ENCODE results near the gene ZNF222. TPM values are rescaled to one million over a fixed set of nuclear protein-coding genes. Genes with fewer than 3 reads are reported as not detected.
A peak's percentile ranks its signal among the peaks of the same experiment; 100 is the strongest.

ZNF222 gene
- total RNA-seq, 4 donors from 2014 or later: 0.56 to 1.6 (median 1.1) TPM

DNA sequence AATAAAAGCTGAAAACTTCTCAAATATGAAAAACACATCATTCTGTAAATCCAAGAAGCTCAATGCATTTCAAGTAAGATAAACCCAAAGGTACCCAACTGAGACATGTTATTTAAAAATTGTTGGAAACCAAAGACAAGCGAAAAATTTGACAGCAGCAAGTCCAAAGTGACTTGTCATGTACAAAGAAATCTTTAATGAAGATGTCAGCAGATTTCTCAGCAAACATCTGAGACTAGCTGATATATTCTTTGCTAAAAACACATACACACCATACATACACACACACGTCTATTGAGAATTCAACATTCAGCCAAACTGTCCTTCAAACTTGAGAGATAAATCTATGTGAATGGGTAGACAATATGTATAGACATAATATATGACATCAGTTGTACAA lies 5.7 kb upstream of the ZNF222 start:
- H3K4me3 ChIP-seq: no peak overlapping the region
- in situ Hi-C loops (cut with MboI; ENCODE audit: low sequenced_read_pairs in 4 of 4): no loop called here
- no peak for DNase-seq
- H3K27ac ChIP-seq: no peak overlapping the region
- H3K36me3 ChIP-seq: no peaks in the 10 kb centered on the region
- peaks cover 0 to 12% (median 0%) of the 10 kb centered on the region in 3 donors for H3K9me3 ChIP-seq
- TF ChIP-seq, protein P1, sequence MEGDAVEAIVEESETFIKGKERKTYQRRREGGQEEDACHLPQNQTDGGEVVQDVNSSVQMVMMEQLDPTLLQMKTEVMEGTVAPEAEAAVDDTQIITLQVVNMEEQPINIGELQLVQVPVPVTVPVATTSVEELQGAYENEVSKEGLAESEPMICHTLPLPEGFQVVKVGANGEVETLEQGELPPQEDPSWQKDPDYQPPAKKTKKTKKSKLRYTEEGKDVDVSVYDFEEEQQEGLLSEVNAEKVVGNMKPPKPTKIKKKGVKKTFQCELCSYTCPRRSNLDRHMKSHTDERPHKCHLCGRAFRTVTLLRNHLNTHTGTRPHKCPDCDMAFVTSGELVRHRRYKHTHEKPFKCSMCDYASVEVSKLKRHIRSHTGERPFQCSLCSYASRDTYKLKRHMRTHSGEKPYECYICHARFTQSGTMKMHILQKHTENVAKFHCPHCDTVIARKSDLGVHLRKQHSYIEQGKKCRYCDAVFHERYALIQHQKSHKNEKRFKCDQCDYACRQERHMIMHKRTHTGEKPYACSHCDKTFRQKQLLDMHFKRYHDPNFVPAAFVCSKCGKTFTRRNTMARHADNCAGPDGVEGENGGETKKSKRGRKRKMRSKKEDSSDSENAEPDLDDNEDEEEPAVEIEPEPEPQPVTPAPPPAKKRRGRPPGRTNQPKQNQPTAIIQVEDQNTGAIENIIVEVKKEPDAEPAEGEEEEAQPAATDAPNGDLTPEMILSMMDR (IDR thresholded peaks at IDR 0.05 in 4 of 5, conservative IDR thresholded peaks at IDR 0.05 in 1 of 5): no peak
- TF ChIP-seq POLR2A (IDR thresholded peaks at IDR 0.05): no peak
- H3K4me1 ChIP-seq: no peaks in the 10 kb centered on the region
- intact Hi-C loops (cut with DNase I; ENCODE audit: low total_unique reads): no loop called here
- no peak for ATAC-seq
- H3K27me3 ChIP-seq: no peaks in the 10 kb centered on the region

DNA sequence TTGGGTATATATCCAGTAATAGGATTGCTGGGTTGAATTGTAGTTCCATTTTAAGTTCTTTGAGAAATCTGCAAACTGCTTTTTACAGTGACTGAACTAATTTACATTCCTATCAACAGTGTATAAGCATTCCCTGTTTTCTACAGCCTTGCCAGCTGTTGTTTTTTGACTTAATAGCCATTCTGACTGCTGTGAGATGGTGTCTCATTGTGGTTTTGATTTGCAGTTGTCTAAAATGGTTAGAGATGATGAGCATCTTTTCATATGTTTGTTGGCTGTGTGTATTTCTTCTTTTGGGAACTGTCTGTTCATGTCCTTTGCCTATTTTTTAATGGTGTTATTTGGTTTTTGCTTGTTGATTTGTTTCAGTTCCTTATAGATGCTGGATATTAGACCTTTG lies 4.0 kb upstream of the ZNF222 start:
- intact Hi-C loops (cut with DNase I; ENCODE audit: low total_unique reads): no loop called here
- H3K36me3 ChIP-seq: peaks cover 0 to under 1% of the 10 kb centered on the region in 2 donors
- TF ChIP-seq, protein P1 (IDR thresholded peaks at IDR 0.05 in 4 of 5, conservative IDR thresholded peaks at IDR 0.05 in 1 of 5): no peak
- no peak for TF ChIP-seq POLR2A (IDR thresholded peaks at IDR 0.05)
- DNase-seq (no peak), ATAC-seq (no peak)
- H3K4me1 ChIP-seq: no peaks in the 10 kb centered on the region
- H3K27ac ChIP-seq: no peak overlapping the region
- in situ Hi-C loops (cut with MboI; ENCODE audit: low sequenced_read_pairs in 4 of 4): no loop called here
- H3K4me3 ChIP-seq: no peak overlapping the region
- H3K9me3 ChIP-seq: peaks cover 0 to 5% (median 0%) of the 10 kb centered on the region in 3 donors
- no peaks in the 10 kb centered on the region for H3K27me3 ChIP-seq

DNA sequence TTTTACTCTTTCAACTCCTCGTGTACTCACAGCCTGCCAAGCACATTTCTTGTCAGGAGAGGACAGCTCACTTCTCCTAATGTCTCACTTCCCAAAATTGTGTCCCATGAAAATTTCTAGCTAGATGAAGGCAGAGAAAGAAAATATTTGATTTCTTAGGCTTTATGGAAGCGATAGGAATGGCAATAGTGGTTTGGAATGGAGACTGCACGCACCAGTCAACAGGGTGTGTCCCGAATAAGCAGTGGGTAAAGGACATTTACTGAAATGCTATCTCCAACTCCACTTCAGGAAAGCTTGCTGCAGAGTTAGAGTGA lies 321 bp upstream of the ZNF222 start:
- peak overlapping the region; percentile 62 to 86 (median 78) for H3K4me3 ChIP-seq
- no peak for DNase-seq
- TF ChIP-seq, protein P1 (IDR thresholded peaks at IDR 0.05 in 4 of 5, conservative IDR thresholded peaks at IDR 0.05 in 1 of 5): no peak
- no peak for TF ChIP-seq POLR2A (IDR thresholded peaks at IDR 0.05)
- in situ Hi-C loops (cut with MboI; ENCODE audit: low sequenced_read_pairs in 4 of 4) (no loop called here), intact Hi-C loops (cut with DNase I; ENCODE audit: low total_unique reads) (loop anchor here (1.0 kb wide), 3 partner anchors 23 to 41 kb away; partner anchors contain the start of genes ZNF155 and ZNF230)
- no peaks in the 10 kb centered on the region for H3K4me1 ChIP-seq
- peaks cover 10 to 37% of the 10 kb centered on the region in 2 donors for H3K36me3 ChIP-seq
- H3K27ac ChIP-seq: peak overlapping the region; percentile 58 to 71 (median 63)
- H3K27me3 ChIP-seq: no peaks in the 10 kb centered on the region
- no peak for ATAC-seq
- peaks cover 0 to 16% (median 2%) of the 10 kb centered on the region in 3 donors for H3K9me3 ChIP-seq

DNA sequence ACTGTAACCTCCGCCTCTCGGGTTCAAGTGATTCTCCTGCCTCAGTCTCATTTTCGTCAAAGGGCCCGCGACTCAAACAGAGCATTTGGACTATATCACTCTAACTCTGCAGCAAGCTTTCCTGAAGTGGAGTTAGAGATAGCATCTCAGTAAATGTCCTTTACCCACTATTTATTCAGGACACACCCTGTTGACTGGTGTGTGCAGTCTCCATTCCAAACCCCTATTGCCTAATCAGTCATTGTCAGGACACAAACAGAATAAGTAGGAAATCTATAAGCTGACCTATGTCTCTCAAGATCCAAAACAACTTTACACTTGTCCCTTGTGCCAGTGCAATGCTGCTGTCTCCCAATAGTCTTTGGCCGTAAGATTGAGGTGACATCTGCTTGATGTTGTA lies 1.4 kb downstream of the ZNF222 start:
- H3K4me3 ChIP-seq: no peak overlapping the region
- peaks cover 0 to 33% (median 6%) of the 10 kb centered on the region in 3 donors for H3K9me3 ChIP-seq
- no peaks in the 10 kb centered on the region for H3K27me3 ChIP-seq
- in situ Hi-C loops (cut with MboI; ENCODE audit: low sequenced_read_pairs in 4 of 4) (no loop called here), intact Hi-C loops (cut with DNase I; ENCODE audit: low total_unique reads) (no loop called here)
- H3K36me3 ChIP-seq: peaks cover 14 to 55% of the 10 kb centered on the region in 2 donors
- TF ChIP-seq, protein P1 (IDR thresholded peaks at IDR 0.05 in 4 of 5, conservative IDR thresholded peaks at IDR 0.05 in 1 of 5): no peak
- TF ChIP-seq POLR2A (IDR thresholded peaks at IDR 0.05): no peak
- H3K27ac ChIP-seq: no peak overlapping the region
- DNase-seq (no peak), ATAC-seq (no peak)
- H3K4me1 ChIP-seq: no peaks in the 10 kb centered on the region

DNA sequence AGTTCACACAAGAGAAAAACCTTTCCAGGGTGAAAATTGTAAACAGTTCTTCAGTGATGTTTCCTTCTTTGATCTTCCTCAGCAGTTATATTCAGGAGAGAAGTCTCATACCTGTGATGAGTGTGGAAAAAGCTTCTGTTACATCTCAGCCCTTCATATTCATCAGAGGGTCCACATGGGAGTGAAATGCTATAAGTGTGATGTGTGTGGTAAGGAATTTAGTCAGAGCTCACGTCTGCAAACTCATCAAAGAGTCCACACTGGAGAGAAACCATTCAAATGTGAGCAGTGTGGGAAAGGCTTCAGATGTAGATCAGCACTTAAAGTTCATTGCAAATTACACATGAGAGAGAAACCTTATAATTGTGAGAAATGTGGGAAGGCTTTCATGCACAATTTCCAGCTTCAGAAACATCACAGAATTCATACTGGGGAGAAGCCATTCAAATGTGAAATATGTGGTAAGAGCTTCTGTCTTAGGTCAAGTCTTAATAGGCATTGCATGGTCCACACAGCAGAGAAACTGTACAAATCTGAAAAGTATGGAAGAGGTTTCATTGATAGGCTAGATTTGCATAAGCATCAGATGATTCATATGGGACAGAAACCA lies 6.9 kb downstream of the ZNF222 start:
- no peaks in the 10 kb centered on the region for H3K27me3 ChIP-seq
- peak overlapping the region in 1 of 4 donors; percentile 8 for H3K4me3 ChIP-seq
- DNase-seq (no peak), ATAC-seq (no peak)
- intact Hi-C loops (cut with DNase I; ENCODE audit: low total_unique reads): no loop called here
- no peaks in the 10 kb centered on the region for H3K4me1 ChIP-seq
- in situ Hi-C loops (cut with MboI; ENCODE audit: low sequenced_read_pairs in 4 of 4): no loop called here
- peaks cover 12 to 75% (median 20%) of the 10 kb centered on the region in 3 donors for H3K9me3 ChIP-seq
- peaks cover 25 to 66% of the 10 kb centered on the region in 2 donors for H3K36me3 ChIP-seq
- TF ChIP-seq, protein P1 (IDR thresholded peaks at IDR 0.05 in 4 of 5, conservative IDR thresholded peaks at IDR 0.05 in 1 of 5): no peak
- H3K27ac ChIP-seq: no peak overlapping the region

Data from gastrocnemius medialis (tissue), 4 donors.